ENCODE measurements around the gene INPP5A. TPM values are rescaled to one million over a fixed set of nuclear protein-coding genes. Genes with fewer than 3 reads are reported as not detected.
"Not testable (repeated sequence)": the region's sequence is repeated elsewhere in the genome, so short reads cannot be mapped to it uniquely, and the experiment has no call there.

The INPP5A gene
- total RNA-seq, 1 donor from 2014 or later, result 29.3 TPM

DNA sequence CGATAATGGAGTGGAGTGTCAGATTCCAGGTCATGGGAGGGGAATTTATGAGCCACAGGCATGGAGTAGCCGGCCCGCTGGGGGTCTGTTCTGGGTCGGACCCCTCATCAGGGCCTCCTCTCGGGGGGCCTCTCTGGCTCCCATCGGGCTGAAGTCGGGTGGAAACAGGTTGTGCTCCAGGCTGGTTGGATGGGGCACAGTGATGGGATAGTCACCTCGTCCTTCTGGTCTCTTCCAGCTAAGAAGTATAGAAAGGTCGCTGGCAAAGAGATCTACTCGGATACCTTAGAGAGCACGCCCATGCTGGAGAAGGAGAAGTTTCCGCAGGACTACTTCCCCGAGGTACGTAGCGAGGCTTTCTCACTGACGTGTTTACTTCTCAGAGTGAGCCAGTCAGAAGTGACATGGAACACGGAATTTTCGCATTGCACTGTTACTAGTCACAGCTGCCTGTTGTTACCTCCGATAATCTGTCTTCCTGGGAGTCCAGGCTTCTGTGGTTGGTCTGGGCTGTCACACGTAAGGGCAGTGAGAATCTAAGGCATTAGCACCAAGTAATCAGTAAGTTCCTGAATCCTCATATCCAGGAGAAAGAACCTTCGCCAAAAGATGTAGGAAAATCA, 160.1 kb downstream of the INPP5A start:
- no peak for DNase-seq

- DNase-seq, result no peak
Measured at GRCh38 chr10:132698211-132698751, 160.7 kb downstream of the INPP5A start.

DNA sequence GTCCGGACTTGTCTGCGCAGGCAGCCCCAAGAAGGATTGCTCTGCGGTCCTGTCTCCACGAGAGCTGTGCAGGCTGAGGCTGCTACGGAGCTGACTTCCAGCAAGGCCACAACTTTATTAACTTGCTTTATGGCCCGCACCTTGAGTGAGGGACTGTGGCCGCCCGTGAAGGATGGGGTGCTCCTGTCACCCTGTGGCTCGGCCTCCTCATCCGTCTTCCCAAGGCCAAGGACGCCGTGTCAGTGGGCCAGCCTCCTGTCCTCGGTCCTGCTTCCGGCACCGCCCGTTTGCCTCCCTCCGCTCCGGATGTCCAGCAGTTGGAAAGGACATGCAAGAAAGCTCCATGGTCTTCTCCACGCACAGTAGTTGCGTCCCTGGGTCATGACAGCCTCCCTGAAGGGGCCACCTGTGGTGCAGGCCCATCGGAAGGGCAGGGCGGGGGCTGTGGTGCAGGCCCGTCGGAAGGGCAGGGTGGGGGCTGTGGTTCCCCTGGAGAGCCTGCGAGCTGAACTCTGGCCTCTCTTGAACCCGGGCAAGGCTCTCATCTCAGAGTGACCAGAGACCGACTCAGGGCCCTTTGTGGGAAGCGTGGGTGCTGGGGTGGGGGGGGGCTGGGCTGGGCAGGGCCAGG, 161.3 kb downstream of the INPP5A start:
- DNase-seq, result no peak

GRCh38 chr10:132699411-132700155, 162.0 kb downstream of the INPP5A start:
- DNase-seq, result no peak

DNA sequence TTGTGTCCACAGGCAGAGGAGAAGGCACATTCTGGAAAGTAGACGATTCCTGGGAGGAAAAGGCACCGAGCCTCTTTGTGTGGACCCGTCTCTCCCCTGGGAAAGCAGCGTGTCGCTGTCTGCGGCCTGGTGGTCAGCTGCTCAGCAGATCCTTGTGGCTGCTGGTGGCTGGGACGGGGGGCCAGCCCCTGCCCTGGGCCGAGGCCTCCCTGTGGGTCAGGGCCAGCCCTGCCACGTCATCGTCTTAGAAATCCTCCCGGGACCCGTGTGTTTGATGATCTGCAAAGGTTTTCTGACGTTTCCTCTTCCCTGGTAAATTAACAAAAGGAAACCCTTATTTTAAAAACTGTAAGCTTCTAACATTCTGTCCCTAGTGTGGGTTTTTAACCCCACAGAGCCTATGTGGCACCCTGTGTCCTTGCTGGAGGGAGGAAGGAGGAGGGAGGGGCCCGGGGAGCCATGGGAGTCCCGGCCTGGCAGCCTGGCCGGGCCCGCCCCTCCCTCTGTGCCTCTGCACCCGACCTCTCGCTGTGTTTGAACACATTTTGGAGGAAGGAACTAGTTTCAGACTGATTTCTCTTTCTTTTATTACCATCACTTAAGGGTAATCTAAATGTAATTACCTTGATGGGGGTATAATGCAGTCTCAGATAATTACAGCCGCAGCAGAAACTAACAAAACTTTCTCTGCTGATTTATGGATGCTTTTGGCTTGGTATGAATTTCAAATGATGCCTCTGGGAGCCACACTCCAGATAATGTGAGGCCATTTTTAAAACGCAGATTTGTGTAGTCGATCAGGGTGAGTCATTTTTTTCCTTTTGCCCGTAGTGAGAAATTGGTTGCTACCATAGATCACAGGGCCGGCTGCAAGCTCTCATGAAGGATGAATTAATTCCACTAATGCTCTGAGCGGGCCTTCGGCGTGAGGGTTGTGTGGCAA, 162.8 kb downstream of the INPP5A start:
- no peak for DNase-seq

DNA sequence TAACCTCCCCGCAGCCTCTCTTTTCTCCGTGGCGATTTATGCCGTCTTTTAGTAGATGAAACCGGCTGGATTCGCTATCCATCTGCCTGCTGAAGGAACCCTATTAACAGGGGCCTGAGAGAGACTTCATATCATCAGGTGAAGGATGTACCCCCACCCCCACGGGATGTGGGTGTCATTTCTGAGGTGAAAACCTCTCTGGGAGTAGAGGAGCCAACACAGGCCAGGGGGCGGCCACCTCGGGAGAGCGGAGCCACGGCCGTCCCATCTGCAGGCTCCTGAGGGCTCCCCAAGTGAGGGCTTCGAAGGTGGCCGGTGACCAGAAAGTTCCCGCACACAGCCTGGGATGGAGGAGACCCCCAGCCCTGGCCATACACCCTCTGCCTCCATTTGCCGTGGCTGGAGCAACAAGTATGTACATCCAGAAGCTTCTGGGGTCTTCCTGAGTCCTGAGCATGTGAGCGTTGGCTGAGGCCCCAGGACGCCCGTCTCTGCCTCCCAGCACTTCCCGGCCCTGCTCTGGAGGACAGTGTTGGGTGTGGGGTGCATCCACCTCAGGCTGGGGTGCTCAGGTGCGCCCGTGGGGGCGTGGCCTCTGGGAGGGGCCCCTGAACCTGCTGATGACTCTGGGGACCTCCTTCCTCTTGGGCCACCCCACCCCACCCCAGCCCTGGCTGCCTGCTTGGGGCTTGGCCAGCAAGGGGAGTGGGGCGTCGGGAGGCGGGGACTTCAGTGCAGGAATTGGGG, 163.7 kb downstream of the INPP5A start:
- no peak for DNase-seq

DNA sequence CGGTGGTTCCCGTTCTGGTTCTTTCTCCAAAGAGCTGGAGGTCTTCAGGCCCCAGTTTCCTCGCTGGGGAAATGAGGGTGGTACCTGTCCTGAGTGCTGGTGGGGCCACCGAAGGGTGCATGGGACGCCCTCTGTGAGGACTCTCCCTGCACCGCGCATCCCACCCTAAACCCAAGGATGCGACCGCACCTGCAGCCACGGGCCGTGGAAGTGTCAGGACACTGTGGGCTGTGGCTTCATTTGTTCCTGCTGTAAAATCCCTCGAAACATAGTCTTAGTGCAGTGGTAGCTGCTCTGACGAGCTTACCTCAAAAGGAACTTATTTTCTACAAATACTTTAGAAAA, 164.2 kb downstream of the INPP5A start:
- DNase-seq, result no peak

DNA sequence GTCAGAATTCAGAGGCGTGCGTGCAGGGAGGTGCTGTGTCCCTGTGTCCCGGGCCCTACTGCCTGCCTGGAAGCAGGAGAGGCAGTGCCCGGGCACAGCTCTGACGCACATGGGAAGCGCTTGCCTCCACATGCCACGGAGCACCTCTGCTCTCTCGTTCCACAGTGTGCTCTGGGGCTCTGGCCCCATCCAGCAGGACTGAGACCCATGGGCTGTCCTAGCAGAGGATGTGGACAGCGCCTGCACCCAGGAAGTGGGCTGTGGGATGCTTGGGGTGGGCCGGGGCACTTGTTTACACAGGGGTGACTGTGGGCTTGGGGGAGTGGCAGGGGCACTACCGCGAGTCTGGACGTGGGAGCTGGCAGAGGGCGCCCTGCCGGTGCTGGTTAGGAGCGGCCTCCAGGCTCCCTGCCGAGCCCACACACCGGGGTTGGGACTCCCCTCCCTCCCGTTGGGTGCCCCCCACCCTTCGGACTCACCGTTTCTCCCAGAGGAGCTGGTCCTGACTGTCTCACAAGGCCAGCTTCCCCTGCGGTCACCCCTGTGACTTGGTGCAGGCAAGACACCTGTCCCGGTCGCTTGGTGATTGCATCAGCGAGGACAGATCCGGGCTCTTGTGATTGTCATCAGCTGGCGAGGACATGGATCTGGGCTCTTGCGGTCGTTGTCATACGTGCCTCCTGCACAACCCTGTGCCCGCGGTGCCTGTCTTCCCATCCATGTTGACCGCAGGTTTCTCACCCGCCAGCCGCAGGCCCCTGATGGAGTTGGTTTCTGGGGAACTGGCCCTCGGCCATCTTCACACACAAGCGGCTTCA, 165.2 kb downstream of the INPP5A start:
- no peak for DNase-seq

DNA sequence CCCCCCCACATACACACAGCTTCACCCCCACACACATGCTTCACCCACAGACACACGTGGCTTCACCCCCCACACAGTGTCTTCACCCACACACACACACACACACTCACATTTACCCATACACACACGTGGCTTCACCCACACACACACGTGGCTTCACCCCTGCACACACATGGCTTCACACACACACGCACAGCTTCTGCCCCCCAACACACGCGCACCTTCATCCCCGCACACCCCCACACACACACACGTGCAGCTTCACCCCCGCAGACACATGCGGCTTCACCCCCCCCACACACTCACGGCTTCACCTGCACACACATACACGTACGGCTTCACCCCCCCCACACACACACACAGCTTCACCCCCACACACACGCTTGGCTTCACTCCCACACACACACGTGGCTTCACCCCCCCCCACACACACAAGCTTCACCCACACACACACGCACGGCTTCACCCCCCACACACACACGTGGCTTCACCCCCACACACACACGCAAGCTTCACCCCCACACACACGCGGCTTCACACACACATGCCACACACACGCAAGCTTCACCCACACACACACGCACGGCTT, 165.9 kb downstream of the INPP5A start:
- DNase-seq, result no peak

DNA sequence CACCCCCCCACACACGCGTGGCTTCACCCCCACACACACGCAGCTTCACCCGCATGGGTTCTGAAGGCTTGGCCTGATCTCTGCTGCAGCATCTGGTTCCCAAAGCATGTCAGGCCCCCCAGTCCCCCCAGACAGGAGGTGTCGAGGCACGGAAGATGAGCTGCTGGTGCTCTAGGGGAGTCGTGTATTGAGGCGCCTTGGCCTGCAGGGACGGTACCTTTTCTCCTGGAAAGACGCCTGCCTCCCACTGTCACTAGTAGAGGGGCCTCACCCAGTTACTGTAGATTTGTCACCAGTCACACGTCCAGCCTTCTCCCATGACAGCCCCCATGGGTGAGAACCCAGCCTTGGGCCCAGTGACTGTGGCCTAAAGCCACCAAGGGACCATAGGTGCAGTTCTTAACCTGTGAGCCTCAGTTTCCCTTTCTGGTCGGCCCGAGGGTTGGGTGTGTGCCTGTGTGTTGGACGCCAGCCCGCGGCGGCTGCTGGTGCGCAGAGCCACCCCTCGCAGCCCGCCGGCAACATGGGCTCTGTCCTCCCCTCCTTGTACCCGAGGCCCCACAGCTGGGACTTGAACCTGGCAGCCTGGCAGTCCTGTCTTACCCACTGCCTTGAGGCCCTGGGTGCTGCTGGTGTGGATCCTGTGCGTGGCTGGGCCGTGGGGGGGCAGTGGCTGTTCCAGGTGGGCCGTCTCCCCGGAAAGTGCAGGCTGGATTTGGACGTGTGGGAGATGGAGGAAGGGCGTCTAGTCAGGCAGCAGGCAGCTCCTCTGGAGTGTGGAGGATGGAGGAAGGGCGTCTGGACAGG, 166.6 kb downstream of the INPP5A start:
- no peak for DNase-seq

- DNase-seq, result not testable (repeated sequence)
Measured at GRCh38 chr10:132704815-132705064, 167.2 kb downstream of the INPP5A start.

GRCh38 chr10:132705173-132705572, 167.6 kb downstream of the INPP5A start:
- no peak for DNase-seq

- no peak for DNase-seq
Measured at GRCh38 chr10:132705943-132706342, 168.4 kb downstream of the INPP5A start.

DNA sequence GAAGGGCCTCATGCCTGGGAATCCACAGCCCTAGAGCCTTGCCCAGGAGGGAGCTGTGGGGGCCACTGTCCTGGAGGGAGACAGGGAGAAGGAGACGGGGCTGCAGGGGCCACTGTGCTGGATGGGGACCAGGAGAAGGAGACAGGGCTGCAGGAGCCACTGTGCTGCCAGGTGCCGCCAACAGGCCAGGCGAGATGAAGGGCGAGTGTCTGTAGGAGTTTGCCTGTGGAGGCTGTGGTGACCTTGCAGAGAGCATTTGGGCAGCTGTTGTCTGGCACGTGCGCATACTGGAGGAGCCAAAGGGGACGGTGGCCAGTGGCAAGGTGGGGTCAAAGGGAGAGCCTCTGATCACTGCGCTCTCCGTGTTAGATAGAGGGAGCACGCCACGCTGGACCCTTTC, 169.1 kb downstream of the INPP5A start:
- no peak for DNase-seq

DNA sequence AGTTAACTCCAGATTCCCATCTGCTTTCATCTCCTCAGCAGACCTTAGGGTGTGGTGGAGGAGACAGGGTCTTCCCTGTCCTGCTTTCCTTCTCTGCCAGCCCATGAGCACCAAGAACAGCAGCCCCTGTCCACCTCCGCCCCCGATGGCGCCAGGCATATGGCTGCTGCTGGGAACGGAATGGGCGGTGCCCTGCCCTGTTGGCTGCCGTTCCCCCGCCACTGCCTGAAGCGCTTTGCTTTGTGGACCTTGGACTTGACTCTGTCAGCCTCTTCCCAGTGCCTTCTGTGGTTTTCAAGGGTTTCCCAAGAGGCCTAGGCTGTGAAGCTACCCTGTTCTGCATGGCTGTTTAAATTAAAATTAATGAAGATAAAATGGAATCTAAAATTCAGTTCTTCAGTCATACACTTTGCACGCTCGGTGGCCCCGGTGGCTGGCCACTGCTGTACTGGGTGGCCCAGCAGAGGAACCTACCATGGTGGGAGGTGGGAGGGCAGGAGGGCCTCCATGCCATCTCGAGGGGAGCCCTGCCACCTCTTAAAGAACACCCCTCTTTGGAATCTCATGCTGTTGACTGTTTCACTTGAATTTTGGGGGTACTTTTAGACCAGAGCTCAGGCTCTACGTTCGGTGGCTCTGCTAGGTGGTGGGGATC, 169.7 kb downstream of the INPP5A start:
- no peak for DNase-seq

DNA sequence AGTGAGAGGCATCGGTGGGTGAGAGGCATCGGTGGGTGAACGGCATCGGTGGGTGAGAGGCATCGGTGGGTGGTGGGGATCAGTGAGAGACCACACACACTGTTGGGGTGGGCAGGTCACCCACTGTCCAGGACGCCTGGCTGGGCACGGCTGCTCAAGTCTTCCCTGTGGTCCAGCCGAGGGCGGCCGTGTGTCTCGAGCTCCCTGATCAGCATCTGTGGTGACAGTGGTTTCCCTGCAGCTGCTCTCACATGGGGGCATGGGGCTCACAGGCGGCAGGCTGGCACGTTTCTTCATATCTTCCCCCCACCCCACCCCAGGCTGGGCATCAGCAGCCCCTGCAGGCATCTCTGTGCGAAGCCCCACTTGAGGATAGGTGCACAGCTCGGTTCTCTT, 170.2 kb downstream of the INPP5A start:
- DNase-seq, result no peak

DNA sequence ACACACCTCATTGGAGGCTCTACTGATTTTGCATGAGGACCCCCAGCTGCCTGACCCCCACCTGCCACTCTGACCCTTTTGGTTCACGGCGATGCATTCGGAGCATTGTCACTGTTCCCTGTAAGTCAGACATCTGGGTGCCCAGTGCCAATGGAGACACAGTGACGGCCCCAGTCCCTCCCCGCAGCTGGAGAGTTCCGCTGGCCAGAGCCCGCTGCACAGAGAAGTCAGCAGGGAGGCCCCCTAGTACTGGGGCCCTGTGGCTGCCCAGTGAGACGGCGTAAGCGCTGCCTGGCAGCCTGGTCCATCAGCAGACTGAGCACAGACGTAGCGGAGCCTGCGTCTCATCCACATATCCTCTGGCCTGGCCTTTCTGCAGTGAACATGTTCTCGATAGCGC, 170.9 kb downstream of the INPP5A start:
- no peak for DNase-seq

DNA sequence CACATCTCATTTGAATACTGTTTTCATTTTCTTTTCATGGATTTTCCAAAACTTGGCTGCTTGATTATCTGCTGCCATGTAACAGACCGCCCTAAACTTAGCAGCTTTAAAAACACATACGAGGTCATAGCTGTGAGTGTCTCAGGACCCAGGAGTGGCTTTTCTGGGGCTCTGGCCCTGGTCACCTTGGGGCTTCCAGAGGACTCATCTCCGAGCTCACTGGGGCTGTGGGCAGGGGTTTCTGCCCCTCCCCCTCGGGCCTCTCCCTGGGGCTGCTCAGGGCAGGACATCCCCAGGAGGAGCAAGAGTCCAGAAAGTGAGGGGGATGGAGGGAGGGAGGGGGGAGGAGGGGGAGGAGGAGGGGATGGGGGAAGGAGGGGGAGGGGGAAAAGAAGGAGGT, 171.3 kb downstream of the INPP5A start:
- no peak for DNase-seq

DNA sequence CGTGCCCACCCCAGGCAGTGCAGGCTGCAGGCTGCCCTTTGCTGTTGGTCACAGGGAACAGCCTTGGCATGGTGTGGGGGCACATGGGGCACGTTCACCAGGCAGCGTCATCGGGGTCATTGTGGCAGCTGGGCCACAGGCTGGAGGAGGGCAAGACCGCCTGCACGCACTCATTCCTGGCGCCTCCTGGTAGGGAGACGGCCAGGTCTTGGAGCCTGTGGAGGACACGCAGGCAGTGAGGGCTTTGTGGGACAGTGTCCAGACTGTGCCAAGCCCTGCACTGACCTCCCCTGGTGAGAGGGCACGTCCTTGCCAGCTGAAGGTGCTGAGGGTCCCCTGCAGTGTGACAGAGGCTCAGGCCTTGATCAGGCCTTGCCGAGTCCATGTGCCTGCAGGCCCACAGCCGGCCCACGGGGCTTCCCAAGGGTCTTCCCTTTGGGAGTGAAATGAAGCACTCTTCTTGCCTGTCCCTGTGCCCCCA, 171.9 kb downstream of the INPP5A start:
- DNase-seq, result no peak

Measured in occipital lobe (tissue), 2 donors.